Head of caudate nucleus (tissue), 42 donors: ENCODE measurements around the gene TCIRG1.
A peak's percentile ranks its signal among the peaks of the same experiment; 100 is the strongest.

ENCODE experiments used
- DNase-seq, 42 donors: peaks; one replicate each; pipeline versions ENCODE4 v3.0.0 to v3.0.0-alpha.2; 2020 to 2021; ENCODE audit warnings: mixed read lengths in 7 of 42
- intact Hi-C: fragments of 100-400 bp; cut with DNase I; formaldehyde crosslinking; loops from one replicate; pipeline ENCODE4 v1.15.0; 2022

The TCIRG1 gene

GRCh38 chr11:68013611-68014156 is 25.1 kb upstream of the TCIRG1 start:
- intact Hi-C loops: loop anchor here (10.0 kb wide), 1 partner anchor 191 kb away; no protein-coding TSS in a partner anchor
- no peak for DNase-seq

- DNase-seq: no peak
- intact Hi-C loops: loop anchor here (10.0 kb wide), 1 partner anchor 190 kb away; no protein-coding TSS in a partner anchor
These were observed 24.5 kb upstream of the TCIRG1 start for GRCh38 chr11:68014157-68014946.

GRCh38 chr11:68014947-68015447 is 23.8 kb upstream of the TCIRG1 start:
- intact Hi-C loops: loop anchor here (10.0 kb wide), 1 partner anchor 190 kb away; no protein-coding TSS in a partner anchor
- no peak for DNase-seq

- no peak for DNase-seq
- intact Hi-C loops: loop anchor here (10.0 kb wide), 1 partner anchor 189 kb away; no protein-coding TSS in a partner anchor
These were observed 23.4 kb upstream of the TCIRG1 start for GRCh38 chr11:68015467-68015866.

- no peak for DNase-seq
- intact Hi-C loops: loop anchor here (10.0 kb wide), 1 partner anchor 188 kb away; no protein-coding TSS in a partner anchor
These were observed 22.5 kb upstream of the TCIRG1 start for GRCh38 chr11:68016161-68016903.

GRCh38 chr11:68016904-68017817 is 21.7 kb upstream of the TCIRG1 start:
- DNase-seq: peak in 10 of 42 donors; percentile 30 to 68 (median 52)
- intact Hi-C loops: loop anchor here (10.0 kb wide), 1 partner anchor 188 kb away; no protein-coding TSS in a partner anchor

- DNase-seq: peak in 1 of 42 donors; percentile 38
- intact Hi-C loops: loop anchor here (10.0 kb wide), 1 partner anchor 187 kb away; no protein-coding TSS in a partner anchor
These were observed 20.7 kb upstream of the TCIRG1 start for GRCh38 chr11:68017980-68018729.

GRCh38 chr11:68018730-68019190 is 20.1 kb upstream of the TCIRG1 start:
- DNase-seq: no peak
- intact Hi-C loops: loop anchor here (10.0 kb wide), 1 partner anchor 186 kb away; no protein-coding TSS in a partner anchor

- DNase-seq: no peak
- intact Hi-C loops: loop anchor here (10.0 kb wide), 1 partner anchor 185 kb away; no protein-coding TSS in a partner anchor
These were observed 19.3 kb upstream of the TCIRG1 start for GRCh38 chr11:68019486-68019885.

GRCh38 chr11:68020575-68020974 is 18.2 kb upstream of the TCIRG1 start:
- intact Hi-C loops: no loop called here

GRCh38 chr11:68021167-68021787 is 17.5 kb upstream of the TCIRG1 start:
- intact Hi-C loops: no loop called here
- peak in 1 of 42 donors; percentile 47 for DNase-seq

More at GRCh38 chr11:68020575-68020974, 18.2 kb upstream of the TCIRG1 start:
- peak in 1 of 42 donors; percentile 45 for DNase-seq

- intact Hi-C loops: no loop called here
- no peak for DNase-seq
These were observed 16.3 kb upstream of the TCIRG1 start for GRCh38 chr11:68022531-68022930.

GRCh38 chr11:68024508-68024907 is 14.3 kb upstream of the TCIRG1 start:
- intact Hi-C loops: no loop called here

GRCh38 chr11:68025047-68025446 is 13.8 kb upstream of the TCIRG1 start:
- no peak for DNase-seq
- intact Hi-C loops: no loop called here

More at GRCh38 chr11:68024508-68024907, 14.3 kb upstream of the TCIRG1 start:
- no peak for DNase-seq

GRCh38 chr11:68026391-68027105 is 12.3 kb upstream of the TCIRG1 start:
- intact Hi-C loops: no loop called here
- DNase-seq: no peak

GRCh38 chr11:68027667-68028066 is 11.2 kb upstream of the TCIRG1 start:
- intact Hi-C loops: no loop called here
- DNase-seq: no peak
